Islet precursor cell (in vitro differentiated cells): ENCODE results near the gene ASIC3.
"Not testable (repeated sequence)": the region's sequence is repeated elsewhere in the genome, so short reads cannot be mapped to it uniquely, and the experiment has no call there.

ENCODE experiments used
- DNase-seq: peaks from one replicate; pipeline ENCODE4 v3.0.0-alpha.2; 2018

The ASIC3 gene

DNA sequence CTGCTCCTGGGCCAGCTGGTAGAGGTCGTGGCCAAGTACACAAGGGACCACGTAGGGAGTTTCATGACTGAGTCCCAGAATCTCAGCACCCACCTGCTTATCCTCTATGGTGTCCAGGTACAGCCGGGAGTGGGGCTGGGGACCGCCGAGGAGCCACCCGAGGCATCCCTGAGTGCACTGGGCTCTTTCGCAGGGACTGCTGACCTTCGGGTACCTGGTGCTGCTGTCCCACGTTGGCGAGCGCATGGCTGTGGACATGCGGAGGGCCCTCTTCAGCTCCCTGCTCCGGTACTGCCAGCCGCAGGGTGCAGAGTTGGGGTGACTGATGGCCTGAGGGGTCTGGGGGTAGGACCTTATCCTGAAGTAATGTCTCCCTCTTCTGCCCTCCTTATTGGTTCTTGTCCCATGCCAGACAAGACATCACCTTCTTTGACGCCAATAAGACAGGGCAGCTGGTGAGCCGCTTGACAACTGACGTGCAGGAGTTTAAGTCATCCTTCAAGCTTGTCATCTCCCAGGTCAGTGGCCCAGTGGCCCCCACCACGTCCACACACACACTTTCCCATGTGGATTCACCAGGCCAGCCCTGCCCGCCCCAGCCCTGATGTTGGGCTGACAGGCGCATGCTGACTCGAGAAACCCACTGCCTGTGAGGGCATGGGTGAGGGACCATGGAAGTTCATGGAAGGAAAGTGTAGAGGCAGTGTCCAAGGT is 13.9 kb upstream of the ASIC3 start:
- DNase-seq = no peak

DNA sequence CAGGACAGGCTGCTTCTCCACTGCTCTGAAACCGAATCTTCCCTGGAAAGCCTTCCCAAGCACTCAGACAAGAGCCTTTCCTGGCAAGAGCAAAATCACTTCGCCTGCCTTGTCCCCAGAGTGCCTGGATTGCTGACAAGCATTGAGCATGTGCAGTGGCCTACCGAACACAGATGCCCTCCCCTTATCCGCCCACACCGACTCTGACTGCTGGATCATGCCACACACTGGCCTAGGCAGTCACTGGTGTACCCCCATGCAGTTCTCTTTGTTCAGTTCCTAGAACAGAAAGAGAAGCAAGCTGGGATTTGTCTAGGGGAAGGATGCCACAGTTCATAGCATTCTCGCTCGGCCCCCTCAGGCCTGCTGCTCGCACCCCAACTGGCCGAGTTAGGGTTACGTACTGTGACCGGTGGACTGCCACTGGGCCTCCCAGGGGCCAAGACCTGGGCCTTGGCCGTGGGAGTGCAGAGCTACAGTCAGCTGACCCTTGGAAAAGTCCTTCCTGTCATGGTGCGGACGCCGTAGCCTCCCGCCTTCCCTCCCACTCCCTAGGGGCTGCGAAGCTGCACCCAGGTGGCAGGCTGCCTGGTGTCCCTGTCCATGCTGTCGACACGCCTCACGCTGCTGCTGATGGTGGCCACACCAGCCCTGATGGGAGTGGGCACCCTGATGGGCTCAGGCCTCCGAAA is 13.2 kb upstream of the ASIC3 start:
- no peak for DNase-seq

DNA sequence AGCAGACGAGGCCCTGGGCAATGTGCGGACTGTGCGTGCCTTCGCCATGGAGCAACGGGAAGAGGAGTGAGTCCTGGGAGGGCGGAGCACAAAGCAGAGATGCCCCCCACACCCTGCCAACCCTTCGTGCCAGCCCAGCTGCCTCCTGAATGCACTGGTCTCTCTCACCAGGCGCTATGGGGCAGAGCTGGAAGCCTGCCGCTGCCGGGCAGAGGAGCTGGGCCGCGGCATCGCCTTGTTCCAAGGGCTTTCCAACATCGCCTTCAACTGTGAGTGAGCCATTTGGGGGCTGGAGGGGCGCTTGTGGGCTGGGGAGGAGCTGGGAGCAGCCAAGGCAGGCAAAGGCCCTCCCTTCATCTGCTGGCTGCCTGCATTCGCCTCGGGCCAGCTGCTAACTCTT is 12.4 kb upstream of the ASIC3 start:
- DNase-seq = no peak

DNA sequence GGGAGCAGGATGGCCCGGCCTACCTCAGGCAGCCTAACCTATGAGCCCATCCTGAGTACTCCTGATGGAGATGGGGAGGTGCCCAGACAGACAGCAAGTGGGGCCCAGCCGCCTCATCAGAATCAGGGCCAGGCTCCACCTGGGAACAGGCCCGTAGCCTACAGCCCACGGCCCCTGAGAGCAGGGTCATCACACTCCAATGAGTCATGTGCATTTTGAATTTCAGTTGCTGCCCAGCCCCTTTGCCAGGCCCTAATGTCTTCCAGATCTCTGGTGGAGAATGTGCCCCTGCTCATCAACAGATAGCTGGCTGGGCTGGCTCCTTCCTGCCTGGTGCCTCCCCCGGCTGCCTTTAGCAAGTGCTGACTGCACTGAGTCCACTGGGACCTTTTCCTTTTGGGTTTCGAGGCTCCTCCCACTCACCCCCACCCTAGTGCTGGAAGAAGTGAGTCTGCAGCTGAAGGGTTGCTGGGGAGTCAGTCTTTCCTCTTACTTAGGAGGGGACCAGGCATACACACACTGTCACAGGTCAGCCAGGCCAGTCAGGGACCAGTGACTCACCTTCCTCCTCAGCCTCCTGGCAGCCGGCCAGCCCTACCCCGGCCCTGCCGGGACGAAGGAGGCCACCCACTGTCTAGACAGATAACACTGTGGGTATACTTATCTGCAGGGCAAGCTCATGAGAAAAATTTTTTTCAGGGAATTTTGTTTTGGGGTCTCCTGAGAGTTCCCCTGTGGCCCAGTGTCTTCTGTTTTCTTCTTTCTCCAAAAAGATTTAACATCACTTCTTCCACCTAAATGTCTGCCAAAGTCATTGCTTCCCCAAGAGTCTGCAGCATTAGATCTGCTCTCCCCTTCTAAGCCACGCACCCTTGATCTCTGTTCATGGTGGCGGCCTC is 9.1 kb upstream of the ASIC3 start:
- peak; percentile 98 for DNase-seq

DNA sequence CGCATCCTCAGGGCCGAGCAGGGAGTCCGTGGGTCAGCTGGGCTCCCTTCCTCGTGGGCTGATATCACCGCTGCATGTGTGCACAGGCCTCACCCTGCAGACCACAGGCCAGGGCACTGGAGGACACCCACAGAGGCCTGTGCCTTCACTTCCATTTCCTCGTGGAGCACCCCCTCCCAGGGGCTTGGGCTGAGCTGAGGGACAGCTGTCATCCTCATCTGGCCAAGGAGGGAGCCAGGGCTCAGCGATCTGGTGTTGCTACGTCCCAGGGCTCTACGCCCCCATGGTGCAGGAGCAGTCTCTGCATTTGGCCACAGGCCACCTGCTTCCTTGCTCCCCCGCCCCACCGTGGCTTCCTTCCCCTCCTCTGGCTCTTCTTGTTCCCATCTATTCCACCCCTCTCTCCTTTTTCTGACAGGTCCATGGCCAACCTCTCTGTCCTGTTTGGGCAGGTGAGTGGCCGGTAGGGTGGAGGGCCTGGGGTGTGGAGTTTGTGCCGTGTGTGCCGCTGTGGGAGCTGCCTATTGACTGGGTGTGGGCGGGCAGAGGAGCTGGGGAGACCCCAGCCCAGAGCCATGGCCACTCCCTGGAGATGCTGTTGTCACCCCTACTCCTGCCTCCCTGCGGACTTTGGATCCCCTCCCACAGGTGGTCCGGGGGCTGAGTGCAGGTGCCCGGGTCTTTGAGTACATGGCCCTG is 8.3 kb upstream of the ASIC3 start:
- DNase-seq = no peak

DNA sequence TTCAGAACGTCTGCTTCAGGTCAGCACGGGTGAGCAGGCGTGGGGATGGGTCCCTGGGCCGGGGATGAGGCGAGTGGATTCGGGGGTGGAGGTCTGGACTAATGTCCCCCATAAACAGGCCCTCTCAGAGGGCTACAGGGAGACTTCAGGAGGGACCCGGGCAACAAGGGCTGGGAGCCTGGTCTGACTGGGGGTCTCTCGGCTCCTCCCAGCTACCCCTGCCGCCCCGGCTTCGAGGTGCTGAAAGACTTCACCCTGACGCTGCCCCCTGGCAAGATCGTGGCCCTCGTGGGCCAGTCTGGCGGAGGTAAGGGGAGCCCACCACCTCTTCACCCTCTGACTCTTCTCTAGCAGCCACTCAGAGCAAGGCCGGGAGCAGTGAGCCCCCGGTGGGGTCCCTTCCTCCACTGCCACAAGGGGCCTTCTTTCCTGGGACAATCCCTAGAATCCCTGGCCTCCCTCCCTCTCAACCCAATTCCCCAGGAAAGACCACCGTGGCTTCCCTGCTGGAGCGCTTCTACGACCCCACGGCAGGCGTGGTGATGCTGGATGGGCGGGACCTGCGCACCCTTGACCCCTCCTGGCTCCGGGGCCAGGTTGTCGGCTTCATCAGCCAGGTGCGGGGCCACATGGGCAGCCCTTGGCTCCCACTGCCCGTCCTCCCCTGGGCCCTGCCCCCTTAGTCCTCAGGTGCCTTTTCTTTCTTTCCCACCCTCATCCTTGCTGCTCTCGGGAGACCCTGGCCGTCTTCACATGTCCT is 7.5 kb upstream of the ASIC3 start:
- DNase-seq = no peak

DNA sequence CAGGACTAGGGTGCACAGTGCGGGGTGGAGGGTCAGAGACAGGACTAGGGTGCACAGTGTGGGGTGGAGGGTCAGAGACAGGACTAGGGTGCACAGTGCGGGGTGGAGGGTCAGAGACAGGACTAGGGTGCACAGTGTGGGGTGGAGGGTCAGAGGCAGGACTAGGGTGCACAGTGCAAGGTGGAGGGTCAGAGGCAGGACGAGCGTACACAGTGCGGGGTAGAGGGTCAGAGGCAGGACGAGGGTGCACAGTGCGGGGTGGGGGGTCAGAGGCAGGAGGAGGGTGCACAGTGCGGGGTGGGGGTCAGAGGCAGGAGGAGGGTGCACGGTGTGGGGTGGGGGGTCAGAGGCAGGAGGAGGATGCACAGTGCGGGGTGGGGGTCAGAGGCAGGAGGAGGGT is 4.9 kb upstream of the ASIC3 start:
- not testable (repeated sequence) for DNase-seq

DNA sequence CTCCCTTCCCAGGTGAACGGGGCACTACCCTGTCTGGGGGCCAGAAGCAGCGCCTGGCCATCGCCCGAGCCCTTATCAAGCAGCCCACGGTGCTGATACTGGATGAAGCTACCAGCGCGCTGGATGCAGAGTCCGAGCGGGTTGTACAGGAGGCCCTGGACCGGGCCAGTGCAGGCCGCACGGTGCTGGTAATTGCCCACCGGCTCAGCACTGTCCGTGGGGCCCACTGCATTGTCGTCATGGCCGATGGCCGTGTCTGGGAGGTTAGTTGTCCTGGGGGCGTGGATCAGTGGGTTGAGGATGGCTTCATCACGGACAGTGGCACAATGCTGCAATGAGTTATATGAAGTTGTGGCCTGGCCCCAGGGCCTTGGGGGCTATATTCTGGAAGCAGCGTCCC is 4.4 kb upstream of the ASIC3 start:
- DNase-seq = no peak

DNA sequence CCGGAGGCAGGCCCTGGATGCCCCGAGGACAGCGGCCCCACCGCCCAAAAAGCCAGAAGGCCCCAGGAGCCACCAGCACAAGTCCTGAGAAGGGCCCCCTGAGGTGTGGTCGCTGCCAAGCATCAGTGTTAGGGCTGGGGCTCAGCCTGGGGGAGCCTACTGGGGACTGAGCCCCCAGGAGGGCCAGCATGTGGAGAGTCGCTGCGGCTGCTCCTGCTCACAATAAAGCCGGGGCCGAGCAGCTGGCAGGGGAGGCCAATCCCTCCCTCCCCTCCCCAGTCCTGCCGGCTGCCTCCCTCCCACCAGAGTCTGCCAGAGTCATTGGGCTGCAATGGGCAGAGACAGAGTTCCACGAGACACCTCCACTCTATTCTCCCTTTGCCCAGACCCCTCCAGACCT is 3.1 kb upstream of the ASIC3 start:
- no peak for DNase-seq

DNA sequence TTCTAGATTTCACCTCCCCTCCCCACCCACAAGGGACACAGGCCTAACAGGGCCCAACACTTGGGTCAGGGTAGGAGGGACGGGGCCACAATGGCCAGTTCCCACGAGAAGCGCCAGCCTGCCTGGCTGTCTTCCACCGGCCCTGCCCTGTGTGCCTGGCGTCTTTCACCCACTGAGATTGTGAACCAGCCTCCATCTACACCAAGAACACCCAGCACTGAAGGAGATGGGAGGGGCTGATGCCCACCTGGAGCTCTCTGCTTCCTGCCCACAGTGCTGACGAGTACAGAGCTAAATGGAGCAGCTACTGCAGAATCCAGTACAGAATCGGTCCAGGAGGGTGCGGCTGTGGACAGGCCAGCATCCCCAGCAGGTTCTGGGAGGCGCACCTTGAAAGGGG is 2.4 kb upstream of the ASIC3 start:
- DNase-seq = no peak

DNA sequence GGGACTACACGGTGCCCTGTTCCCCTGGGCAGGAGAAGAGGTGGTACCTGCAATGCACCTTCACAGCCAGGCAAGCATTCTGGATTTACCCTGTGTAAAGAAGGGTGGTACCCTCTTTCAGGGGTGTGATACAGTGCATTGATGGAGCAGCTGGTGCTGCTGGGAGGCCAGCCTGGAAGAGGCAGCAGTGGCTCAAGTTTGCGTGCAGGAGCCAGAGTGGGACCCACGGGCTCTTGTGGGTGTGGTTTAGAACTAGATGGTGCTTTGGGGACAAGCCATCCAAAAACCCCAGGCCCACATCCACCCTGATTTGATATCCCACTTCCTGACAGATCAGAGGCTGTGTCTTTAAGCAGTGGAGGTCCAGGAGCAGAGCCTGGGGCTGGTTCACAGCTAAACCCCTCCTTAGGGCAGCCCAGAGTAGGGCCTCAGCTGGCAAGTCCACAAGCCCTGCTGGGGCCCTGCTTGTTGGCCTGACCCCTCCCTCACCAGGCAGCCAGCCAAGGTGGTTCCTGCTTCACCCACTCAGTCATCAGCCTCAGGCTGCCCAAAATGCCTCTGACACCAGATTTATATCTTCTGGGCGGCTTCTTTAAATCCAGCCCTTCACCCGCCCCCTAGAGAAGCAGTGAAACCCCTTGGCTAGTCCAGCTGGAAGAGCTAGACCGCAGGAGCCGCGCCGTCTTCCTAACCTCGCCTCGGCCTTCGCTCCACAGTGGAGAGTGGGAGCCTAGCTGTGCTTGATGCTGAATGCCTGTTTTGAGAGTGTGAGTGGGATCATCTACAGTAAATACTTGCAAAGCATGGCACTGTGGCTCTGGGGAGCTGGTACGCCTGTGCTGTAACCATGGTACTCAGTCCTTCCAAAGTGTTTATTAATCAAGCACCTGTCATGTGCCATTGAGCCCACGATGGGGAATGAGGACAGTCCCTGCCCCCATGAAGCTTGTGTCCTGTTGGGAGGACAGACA is 1.4 kb upstream of the ASIC3 start:
- DNase-seq = no peak

DNA sequence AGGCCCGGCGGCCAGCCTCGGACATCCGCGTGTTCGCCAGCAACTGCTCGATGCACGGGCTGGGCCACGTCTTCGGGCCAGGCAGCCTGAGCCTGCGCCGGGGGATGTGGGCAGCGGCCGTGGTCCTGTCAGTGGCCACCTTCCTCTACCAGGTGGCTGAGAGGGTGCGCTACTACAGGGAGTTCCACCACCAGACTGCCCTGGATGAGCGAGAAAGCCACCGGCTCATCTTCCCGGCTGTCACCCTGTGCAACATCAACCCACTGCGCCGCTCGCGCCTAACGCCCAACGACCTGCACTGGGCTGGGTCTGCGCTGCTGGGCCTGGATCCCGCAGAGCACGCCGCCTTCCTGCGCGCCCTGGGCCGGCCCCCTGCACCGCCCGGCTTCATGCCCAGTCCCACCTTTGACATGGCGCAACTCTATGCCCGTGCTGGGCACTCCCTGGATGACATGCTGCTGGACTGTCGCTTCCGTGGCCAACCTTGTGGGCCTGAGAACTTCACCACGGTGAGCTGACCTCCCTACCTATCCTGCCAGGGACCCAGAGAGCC is 656 bp downstream of the ASIC3 start:
- DNase-seq = no peak

DNA sequence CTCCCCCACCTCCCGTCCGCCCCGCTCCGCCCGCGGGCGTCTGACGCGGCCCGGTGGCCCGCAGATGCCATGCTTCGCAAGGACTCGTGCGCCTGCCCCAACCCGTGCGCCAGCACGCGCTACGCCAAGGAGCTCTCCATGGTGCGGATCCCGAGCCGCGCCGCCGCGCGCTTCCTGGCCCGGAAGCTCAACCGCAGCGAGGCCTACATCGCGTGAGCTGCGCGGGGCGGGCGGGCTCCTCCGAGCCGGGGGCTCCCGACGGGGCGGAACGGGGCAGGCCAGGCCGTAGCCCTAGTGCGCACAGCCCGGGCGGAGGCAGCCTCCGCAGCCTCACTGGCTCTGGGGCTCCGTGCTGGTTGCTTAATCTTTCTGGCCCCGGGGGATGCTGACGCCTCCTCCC is 2.8 kb downstream of the ASIC3 start:
- peak; percentile 92 for DNase-seq

DNA sequence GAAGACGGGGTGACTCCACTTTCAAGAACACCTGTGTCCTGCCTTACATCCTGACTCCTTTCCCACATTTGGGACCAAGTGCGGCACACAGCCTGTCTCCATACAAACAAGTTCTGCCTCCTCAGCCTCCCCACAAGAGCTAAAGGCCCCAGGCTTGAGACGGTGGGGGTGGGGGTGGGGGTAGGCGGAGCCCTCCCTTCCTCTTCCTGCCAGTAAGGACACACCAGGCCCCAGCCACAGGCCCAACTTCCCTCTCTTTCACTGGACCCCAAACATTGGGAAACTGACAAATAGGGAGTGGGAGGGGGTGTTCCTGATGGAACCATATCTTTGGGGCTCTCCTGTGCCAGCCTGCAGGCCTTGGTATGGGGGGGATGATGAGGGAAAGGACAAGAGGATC is 4.8 kb downstream of the ASIC3 start:
- no peak for DNase-seq

DNA sequence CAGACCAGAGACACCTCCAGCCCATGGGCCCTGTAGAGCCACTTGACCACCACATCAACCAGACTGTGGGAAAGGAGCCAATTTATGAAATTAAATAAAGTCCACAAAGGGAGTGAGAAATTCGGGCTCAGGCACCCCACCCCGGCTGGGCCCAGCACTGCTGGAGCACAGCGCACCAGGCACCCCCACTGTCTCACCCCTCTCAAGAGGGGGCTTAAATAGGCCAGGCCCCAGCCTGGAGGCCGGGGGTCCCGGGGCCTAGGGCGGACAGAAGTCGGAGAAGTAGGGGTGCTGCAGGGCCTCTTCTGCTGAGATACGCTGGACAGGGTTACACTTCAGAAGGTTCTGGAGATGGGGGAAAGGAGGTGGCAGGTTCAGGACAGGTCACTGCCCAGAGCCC is 5.4 kb downstream of the ASIC3 start:
- DNase-seq = no peak

DNA sequence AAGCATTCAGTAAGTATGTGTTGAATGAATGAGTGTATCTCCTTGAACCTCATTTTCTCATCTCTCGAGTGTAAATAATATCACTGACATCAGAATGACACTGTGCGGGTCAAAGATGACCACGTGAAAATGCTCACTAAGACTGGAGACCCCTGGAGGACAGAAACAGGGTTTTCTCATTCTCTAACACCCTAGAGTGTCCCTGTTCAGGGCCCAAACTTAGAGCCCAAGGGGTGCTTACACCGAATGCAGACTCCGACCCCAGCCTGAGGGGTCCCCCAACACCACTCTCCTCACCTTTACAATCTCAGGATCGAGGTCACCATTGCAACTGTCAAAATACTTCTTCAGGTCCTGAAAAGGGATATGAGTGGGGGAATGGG is 7.9 kb downstream of the ASIC3 start:
- DNase-seq = no peak

DNA sequence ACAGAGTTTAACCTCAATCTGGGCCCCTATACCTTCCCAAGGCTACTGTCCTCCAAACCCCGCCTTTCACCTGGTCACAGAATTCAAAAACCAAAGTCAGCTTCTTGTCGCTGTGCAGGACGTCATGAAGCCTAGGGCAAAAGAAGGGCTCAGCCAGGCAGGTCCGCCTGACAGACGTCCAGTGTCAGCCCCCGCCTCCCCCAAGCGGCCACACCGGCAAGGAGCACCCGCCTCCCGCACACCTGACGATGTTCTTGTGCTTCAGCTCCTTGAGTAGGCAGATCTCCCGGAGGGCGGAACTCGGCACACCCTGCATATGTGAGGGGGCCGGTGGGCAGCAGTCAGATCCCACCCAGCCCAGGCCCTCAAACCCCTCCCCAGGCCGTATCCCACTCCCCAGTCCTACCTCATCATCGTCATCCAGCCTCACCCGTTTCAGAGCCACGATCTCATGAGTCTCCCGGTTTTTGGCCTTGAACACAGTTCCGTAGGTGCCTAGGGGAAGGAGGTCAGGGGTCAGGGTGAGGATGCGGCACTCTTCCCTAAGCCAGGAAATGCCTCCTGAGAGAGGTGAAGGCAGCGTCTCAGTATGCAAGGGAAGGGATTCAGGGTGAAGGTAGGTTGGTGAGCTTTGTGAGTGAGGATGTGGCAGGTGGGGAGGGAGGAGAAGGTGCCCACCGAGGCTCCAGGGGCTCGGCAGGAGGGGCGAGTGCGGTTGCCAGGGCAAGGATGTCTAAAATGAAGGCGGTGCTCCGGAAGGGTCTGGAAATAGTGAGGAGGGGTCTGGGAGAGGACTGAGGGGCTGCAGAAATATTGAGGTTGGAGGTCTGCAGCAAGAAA is 8.6 kb downstream of the ASIC3 start:
- DNase-seq = peak; percentile 89

DNA sequence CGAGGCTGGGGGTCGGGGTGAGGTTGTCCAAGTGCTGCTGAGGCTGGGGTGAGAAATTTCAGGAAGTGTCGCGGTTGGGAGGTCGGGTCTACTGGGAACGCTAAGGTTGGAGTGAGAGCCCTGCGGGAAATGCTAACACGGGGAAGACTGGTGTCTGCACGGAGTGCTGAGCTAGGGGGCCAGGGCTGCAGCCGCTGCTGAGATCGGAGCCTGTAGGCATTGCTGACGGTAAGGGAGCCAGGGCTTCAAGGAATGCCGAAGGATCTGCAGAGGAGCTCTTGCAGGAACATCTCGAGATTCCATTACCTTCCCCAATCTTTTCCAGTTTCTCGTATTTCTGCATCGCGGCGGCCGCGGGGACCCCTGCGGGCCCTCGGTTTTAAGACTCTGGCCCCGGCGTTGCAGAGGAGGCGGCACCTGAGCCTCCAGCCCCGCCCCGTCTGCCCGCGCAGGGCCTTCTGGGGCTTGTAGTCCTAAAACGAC is 9.2 kb downstream of the ASIC3 start, which contains the start of gene CDK5:
Gene CDK5 (minus strand): TSS at position 392 of the 483 bp plus-strand sequence. CDS start 49 bp downstream, at position 343.
- no peak for DNase-seq

DNA sequence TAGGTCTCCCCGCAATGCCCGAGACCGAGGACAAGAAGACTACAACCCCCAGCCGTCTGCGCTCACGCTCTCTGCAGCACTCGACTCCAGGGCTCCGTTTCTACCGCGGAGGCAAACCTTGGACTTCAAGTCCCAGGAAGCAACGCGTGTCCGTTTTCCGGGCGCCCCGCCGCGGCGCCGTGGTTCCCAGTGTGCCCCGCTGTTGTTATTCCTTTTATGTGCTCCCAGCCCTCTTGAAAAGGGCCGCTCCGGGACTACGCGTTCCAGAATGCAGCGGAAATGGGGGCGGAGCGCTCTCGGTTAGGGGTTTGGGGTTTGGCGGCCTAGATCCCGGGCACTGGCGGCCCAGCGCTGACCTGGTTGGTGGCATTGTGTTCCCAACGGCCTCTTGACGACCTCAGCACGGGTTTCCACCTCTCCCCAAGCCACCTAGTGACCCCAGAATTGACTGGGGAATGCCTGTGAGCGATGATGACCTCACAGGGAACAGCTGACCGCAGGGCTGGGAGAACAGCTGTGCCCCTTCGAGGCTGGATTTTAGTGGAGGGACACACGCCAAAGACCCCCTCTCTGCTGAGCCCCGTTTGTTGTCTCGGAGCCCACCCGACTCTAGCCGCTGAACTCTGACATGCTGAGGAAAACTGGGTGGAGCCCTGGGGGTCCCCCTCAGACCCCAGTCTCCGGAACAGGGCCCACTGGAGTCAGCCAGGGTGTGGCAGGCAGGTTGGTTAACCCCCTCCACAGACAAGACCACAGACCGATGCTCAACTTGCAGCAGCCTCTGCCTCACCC is 9.9 kb downstream of the ASIC3 start:
- peak; percentile 100 for DNase-seq
